ENCODE results near the gene IQGAP3. TPM values are rescaled to one million over a fixed set of nuclear protein-coding genes. Genes with fewer than 3 reads are reported as not detected.
A peak's percentile ranks its signal among the peaks of the same experiment; 100 is the strongest.

The IQGAP3 gene
- total RNA-seq, 2 donors from 2014 or later: 28.6 to 36.9 TPM

DNA sequence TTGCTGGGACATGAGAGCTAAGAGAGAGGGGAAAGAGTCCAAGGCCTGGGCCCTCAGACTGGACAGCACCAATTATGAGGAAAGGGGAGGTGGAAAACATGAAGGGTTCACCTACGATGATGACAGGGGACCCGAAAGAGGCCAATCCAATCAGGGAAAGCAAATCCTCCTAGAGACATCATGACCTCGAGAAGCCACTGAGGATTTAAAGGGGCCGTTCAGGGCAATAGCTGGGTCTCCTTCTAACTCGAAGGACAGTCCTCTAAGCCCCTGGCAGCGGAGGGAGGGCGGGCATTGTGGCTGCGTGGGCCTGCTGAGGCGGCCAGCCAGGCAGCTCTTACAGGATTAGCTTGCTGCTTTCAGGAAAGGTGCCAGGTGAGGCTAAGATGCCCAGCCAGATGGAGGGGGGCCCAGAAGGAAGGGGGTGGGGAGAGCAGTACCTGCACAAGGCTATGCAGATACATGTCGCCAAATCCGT, 79.2 kb downstream of the IQGAP3 start:
- Histone ChIP-seq H3K27ac (ENCODE audit: low read depth, low read length) (no peak overlapping the region), H3K9ac (ENCODE audit: extremely low read depth, low read length, poor library complexity, severe bottlenecking) (no peak overlapping the region), H3K36me3 (ENCODE audit: control insufficient read depth, insufficient read depth, low read length) (no peaks in the 10 kb centered on the region), H3K4me1 (ENCODE audit: control insufficient read depth, insufficient read depth, low read length) (peaks cover 17% of the 10 kb centered on the region), H3K9me3 (ENCODE audit: control insufficient read depth, low read length) (no peaks in the 10 kb centered on the region), H3K4me3 (ENCODE audit: low read length) (no peak overlapping the region), H3K27me3 (ENCODE audit: control insufficient read depth, insufficient read depth, low read length, poor library complexity, severe bottlenecking) (no peaks in the 10 kb centered on the region)
- Mint-ChIP-seq H3K9me3 (no peaks in the 10 kb centered on the region), H3K27ac (peak overlapping the region; percentile 26), H3K27me3 (ENCODE audit: insufficient read depth) (no peaks in the 10 kb centered on the region), H3K4me3 (no peak overlapping the region), H3K36me3 (ENCODE audit: low read depth) (no peaks in the 10 kb centered on the region), H3K4me1 (peaks cover 43% of the 10 kb centered on the region)
- TF ChIP-seq, protein P1, sequence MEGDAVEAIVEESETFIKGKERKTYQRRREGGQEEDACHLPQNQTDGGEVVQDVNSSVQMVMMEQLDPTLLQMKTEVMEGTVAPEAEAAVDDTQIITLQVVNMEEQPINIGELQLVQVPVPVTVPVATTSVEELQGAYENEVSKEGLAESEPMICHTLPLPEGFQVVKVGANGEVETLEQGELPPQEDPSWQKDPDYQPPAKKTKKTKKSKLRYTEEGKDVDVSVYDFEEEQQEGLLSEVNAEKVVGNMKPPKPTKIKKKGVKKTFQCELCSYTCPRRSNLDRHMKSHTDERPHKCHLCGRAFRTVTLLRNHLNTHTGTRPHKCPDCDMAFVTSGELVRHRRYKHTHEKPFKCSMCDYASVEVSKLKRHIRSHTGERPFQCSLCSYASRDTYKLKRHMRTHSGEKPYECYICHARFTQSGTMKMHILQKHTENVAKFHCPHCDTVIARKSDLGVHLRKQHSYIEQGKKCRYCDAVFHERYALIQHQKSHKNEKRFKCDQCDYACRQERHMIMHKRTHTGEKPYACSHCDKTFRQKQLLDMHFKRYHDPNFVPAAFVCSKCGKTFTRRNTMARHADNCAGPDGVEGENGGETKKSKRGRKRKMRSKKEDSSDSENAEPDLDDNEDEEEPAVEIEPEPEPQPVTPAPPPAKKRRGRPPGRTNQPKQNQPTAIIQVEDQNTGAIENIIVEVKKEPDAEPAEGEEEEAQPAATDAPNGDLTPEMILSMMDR (conservative IDR thresholded peaks at IDR 0.05): no peak
- DNase-seq: peak; percentile 61
- 78 to 86% methylated on average over 11 of the region's 11 CpGs for WGBS, 2 experiments (ENCODE audit: insufficient coverage in 1 of 2, insufficient read length in 1 of 2)

DNA sequence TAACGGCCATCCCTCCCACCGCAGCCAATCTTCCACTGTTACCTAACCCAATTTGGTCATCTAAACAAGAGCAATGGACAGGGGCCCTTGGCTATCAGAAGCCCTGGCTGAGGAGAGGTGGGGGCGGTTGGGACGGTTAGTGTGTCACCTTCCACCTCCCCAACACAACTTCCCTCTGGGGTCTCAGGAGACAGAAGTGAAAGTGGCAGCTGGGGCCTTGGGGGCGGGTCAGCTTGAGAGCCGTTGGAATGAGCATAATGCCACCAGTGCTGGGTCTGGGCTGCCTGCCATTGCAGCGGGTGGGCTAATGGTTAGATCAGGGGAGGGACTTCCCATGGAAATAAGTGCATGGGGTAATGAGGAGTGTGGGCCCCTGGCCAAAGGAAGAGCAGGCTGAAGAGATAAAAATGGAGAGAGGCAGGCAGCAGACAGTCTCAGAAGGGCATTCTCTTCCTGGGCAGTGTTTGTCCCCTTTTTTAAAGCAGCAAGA, 79.7 kb downstream of the IQGAP3 start:
- H3K9me3 Mint-ChIP-seq: no peaks in the 10 kb centered on the region
- peaks cover 38% of the 10 kb centered on the region for H3K4me1 Mint-ChIP-seq
- H3K27ac Mint-ChIP-seq: peak overlapping the region; percentile 26
- H3K36me3 ChIP-seq (ENCODE audit: control insufficient read depth, insufficient read depth, low read length): no peaks in the 10 kb centered on the region
- TF ChIP-seq, protein P1 (conservative IDR thresholded peaks at IDR 0.05): no peak
- H3K9ac ChIP-seq (ENCODE audit: extremely low read depth, low read length, poor library complexity, severe bottlenecking): no peak overlapping the region
- H3K9me3 ChIP-seq (ENCODE audit: control insufficient read depth, low read length): no peaks in the 10 kb centered on the region
- H3K36me3 Mint-ChIP-seq (ENCODE audit: low read depth): no peaks in the 10 kb centered on the region
- H3K4me3 Mint-ChIP-seq: no peak overlapping the region
- peaks cover 16% of the 10 kb centered on the region for H3K4me1 ChIP-seq (ENCODE audit: control insufficient read depth, insufficient read depth, low read length)
- WGBS, 2 experiments (ENCODE audit: insufficient coverage in 1 of 2, insufficient read length in 1 of 2): 60 to 78% methylated on average over 1 to 7 of the region's 7 CpGs
- H3K4me3 ChIP-seq (ENCODE audit: low read length): no peak overlapping the region
- DNase-seq: peak; percentile 49
- H3K27me3 ChIP-seq (ENCODE audit: control insufficient read depth, insufficient read depth, low read length, poor library complexity, severe bottlenecking): no peaks in the 10 kb centered on the region
- no peaks in the 10 kb centered on the region for H3K27me3 Mint-ChIP-seq (ENCODE audit: insufficient read depth)
- no peak overlapping the region for H3K27ac ChIP-seq (ENCODE audit: low read depth, low read length)

DNA sequence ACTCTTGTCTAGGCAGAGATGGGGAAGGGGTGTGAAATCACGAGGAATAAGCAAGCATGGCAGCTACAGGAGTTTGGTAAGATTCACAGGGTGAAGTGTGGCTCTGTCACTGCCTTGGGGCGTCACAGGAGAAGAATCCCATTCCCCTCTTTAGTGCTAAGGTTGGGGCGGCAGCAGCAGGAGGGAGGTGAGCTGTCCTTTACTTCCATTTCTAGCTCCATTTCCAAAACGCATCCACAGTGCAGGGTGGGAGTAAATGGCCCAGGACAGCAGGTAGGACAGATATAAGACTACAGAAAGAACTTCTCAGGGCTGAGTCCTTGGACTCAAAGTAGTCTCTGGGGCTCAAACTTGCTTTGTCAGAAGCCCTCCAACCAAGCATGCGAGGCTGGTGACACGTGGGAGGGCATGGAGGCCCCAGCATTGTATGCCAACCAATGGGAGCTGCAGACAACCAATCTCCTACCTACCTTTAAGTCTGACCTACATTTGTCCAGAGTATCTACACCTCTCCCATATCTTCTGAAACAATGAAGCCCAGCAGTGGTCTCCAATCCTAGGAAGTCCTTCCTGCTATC, 80.3 kb downstream of the IQGAP3 start:
- H3K9ac ChIP-seq (ENCODE audit: extremely low read depth, low read length, poor library complexity, severe bottlenecking): no peak overlapping the region
- peaks cover 16% of the 10 kb centered on the region for H3K4me1 ChIP-seq (ENCODE audit: control insufficient read depth, insufficient read depth, low read length)
- Mint-ChIP-seq H3K4me1 (peaks cover 37% of the 10 kb centered on the region), H3K9me3 (no peaks in the 10 kb centered on the region), H3K36me3 (ENCODE audit: low read depth) (no peaks in the 10 kb centered on the region), H3K4me3 (no peak overlapping the region), H3K27me3 (ENCODE audit: insufficient read depth) (no peaks in the 10 kb centered on the region), H3K27ac (no peak overlapping the region)
- TF ChIP-seq, protein P1 (conservative IDR thresholded peaks at IDR 0.05): no peak
- no peaks in the 10 kb centered on the region for H3K27me3 ChIP-seq (ENCODE audit: control insufficient read depth, insufficient read depth, low read length, poor library complexity, severe bottlenecking)
- WGBS, 2 experiments (ENCODE audit: insufficient coverage in 1 of 2, insufficient read length in 1 of 2): 91 to 94% methylated on average over 4 to 6 of the region's 6 CpGs
- no peaks in the 10 kb centered on the region for H3K9me3 ChIP-seq (ENCODE audit: control insufficient read depth, low read length)
- H3K27ac ChIP-seq (ENCODE audit: low read depth, low read length): no peak overlapping the region
- no peaks in the 10 kb centered on the region for H3K36me3 ChIP-seq (ENCODE audit: control insufficient read depth, insufficient read depth, low read length)
- H3K4me3 ChIP-seq (ENCODE audit: low read length): no peak overlapping the region
- no peak for DNase-seq

All from endodermal cell (in vitro differentiated cells).